ENCODE measurements around the gene CRX.

- TF ChIP-seq, protein P1, sequence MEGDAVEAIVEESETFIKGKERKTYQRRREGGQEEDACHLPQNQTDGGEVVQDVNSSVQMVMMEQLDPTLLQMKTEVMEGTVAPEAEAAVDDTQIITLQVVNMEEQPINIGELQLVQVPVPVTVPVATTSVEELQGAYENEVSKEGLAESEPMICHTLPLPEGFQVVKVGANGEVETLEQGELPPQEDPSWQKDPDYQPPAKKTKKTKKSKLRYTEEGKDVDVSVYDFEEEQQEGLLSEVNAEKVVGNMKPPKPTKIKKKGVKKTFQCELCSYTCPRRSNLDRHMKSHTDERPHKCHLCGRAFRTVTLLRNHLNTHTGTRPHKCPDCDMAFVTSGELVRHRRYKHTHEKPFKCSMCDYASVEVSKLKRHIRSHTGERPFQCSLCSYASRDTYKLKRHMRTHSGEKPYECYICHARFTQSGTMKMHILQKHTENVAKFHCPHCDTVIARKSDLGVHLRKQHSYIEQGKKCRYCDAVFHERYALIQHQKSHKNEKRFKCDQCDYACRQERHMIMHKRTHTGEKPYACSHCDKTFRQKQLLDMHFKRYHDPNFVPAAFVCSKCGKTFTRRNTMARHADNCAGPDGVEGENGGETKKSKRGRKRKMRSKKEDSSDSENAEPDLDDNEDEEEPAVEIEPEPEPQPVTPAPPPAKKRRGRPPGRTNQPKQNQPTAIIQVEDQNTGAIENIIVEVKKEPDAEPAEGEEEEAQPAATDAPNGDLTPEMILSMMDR (IDR thresholded peaks at IDR 0.05), result no peak
- no peak for TF ChIP-seq EZH2phosphoT487 (IDR thresholded peaks at IDR 0.05)
These were observed 63.3 kb downstream of the CRX start for GRCh38 chr19:47885067-47885463.

Data from neural progenitor cell (in vitro differentiated cells).